Mucosa of rectum (tissue), 2 donors: Measurements from ENCODE around the gene TAS2R8.

Experiments
- H3K27ac ChIP-seq, 2 donors: one replicate each; pipeline ENCODE4 v1.7.0; 2013; ENCODE audit warnings: inconsistent platforms in 2 of 2, low read depth in 2 of 2, low read length in 2 of 2
- H3K27me3 ChIP-seq, 2 donors: one replicate each; pipeline ENCODE4 v1.7.0; 2013; ENCODE audit warnings: low read length in 2 of 2; ENCODE audit not compliant: control insufficient read depth in 2 of 2, insufficient read depth in 2 of 2
- H3K36me3 ChIP-seq, 2 donors: one replicate each; pipeline ENCODE4 v1.7.0; 2013; ENCODE audit warnings: low read length in 2 of 2; ENCODE audit not compliant: control insufficient read depth in 2 of 2, insufficient read depth in 2 of 2
- H3K4me1 ChIP-seq, 2 donors: one replicate each; pipeline ENCODE4 v1.7.0; 2013; ENCODE audit warnings: low read length in 2 of 2, mild to moderate bottlenecking in 1 of 2; ENCODE audit not compliant: control insufficient read depth in 2 of 2, insufficient read depth in 2 of 2
- H3K4me3 ChIP-seq, 2 donors: one replicate each; pipeline ENCODE4 v1.7.0; 2013; ENCODE audit warnings: low read length in 2 of 2
- H3K9ac ChIP-seq, 2 donors: one replicate each; pipeline ENCODE4 v1.7.0; 2013; ENCODE audit warnings: low read length in 2 of 2, low read depth in 1 of 2, mild to moderate bottlenecking in 1 of 2
- H3K9me3 ChIP-seq, 2 donors: one replicate each; pipeline ENCODE4 v1.7.0; 2013; ENCODE audit warnings: low read length in 2 of 2; ENCODE audit not compliant: control insufficient read depth in 2 of 2
- donor health status: healthy.
- donor health status: Normal muscosa, but diverticular disease.

The TAS2R8 gene

DNA sequence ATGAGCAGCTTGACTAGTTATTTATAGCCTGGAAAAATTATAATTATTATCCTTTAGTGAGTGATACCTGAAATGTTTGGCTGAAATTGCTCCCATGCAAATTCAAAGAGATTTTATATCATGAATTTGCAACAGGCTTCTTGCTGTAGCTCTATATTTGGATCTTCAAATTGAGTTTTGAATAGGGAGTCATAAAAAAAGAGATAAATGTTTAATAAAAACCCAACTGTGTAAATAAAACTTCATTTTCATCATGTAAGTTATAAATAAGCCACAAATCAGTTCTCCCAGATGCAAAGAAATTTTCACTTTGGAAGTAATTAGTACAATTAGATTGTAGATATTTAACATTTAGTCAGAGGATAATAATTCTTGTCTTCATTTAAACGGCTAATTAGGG is at the start of gene TAS2R8:
TSS of gene TAS2R8 (minus strand) at position 101 of the 400 bp plus-strand sequence. CDS start 306 bp downstream, outside the sequence.
- no peak within 1 kb of the TSS for H3K27ac ChIP-seq
- H3K9ac ChIP-seq, result no peak within 1 kb of the TSS
- no peaks in the 10 kb centered on the region for H3K27me3 ChIP-seq
- no peaks in the 10 kb centered on the region for H3K4me1 ChIP-seq
- H3K4me3 ChIP-seq, result no peak within 1 kb of the TSS
- no peaks in the 10 kb centered on the region for H3K9me3 ChIP-seq
- no peaks in the 10 kb centered on the region for H3K36me3 ChIP-seq

GRCh38 chr12:10855807-10856206 is 48.7 kb upstream of the TAS2R8 start:
- Histone ChIP-seq H3K9me3 (peaks cover 4% of the 10 kb centered on the region in 2 donors), H3K27me3 (no peaks in the 10 kb centered on the region), H3K4me1 (no peaks in the 10 kb centered on the region), H3K36me3 (peaks cover 4 to 6% of the 10 kb centered on the region in 2 donors), H3K4me3 (no peak overlapping the region), H3K27ac (no peak overlapping the region), H3K9ac (no peak overlapping the region)

DNA sequence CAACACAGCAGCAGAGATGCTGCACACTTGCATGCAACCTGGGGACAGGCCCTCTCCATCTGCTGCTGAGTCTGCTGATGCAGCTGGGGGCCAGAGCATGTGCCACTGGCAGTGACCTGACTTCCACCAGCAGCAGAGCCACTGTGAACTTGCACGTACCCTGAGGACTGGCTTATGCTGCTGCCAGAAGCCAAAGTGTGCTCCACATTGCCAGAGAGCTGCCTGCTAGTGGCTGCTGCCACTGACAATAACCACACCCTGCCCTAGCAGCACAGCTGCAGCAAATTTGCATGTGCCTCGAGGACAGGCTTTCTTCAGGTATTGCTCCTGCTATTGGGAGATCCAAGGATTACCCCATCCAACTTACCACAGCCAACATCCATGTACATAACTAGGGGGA is 46.7 kb upstream of the TAS2R8 start:
- Histone ChIP-seq H3K9ac (no peak overlapping the region), H3K4me1 (no peaks in the 10 kb centered on the region), H3K36me3 (peaks cover 4 to 6% of the 10 kb centered on the region in 2 donors), H3K4me3 (no peak overlapping the region), H3K27ac (no peak overlapping the region), H3K27me3 (no peaks in the 10 kb centered on the region), H3K9me3 (peaks cover 4% of the 10 kb centered on the region in 2 donors)

DNA sequence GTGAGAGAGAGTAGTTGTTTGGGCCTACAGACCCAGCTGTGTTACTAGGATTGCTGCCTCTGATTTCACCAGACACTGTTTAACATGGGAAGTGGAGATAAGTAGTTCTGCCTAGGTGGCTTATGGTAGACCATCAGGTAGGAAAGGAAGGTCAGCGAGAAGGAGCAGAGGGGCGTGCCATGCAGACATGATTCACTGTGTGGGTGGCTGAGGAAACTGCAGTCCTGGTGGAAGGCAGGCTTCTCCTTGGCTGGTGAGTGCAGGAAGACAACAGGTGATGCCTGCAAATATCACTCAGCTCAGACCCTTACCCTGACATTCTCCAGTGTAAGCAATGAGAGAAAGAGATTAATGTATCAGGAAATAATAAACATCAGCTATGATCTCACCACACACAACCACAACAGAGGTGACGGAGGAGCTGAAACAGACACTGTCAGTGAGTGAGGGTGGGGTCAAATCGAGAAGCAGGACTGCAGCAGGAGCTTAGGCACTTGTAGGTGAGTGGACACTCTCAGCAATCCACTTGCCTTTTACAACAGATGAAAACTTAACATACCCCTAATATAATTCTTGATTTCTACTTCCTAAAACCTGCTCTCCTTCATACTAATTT is 44.3 kb upstream of the TAS2R8 start:
- H3K36me3 ChIP-seq, result peaks cover 4 to 9% of the 10 kb centered on the region in 2 donors
- H3K9me3 ChIP-seq, result peaks cover 4% of the 10 kb centered on the region in 2 donors
- no peak overlapping the region for H3K4me3 ChIP-seq
- H3K27ac ChIP-seq, result no peak overlapping the region
- no peak overlapping the region for H3K9ac ChIP-seq
- no peaks in the 10 kb centered on the region for H3K4me1 ChIP-seq
- H3K27me3 ChIP-seq, result no peaks in the 10 kb centered on the region

- no peaks in the 10 kb centered on the region for H3K4me1 ChIP-seq
- peaks cover 0 to 6% of the 10 kb centered on the region in 2 donors for H3K36me3 ChIP-seq
- H3K4me3 ChIP-seq, result no peak within 1 kb of the TSS
- no peaks in the 10 kb centered on the region for H3K27me3 ChIP-seq
- H3K9ac ChIP-seq, result no peak within 1 kb of the TSS
- no peak within 1 kb of the TSS for H3K27ac ChIP-seq
- H3K9me3 ChIP-seq, result no peaks in the 10 kb centered on the region
Observed at GRCh38 chr12:10849425-10849878, 42.4 kb upstream of the TAS2R8 start, which contains the start of gene PRR4. TSS of gene PRR4 (minus strand) at chr12:10849475. CDS start at chr12:10849437, 38 bp downstream.

- H3K36me3 ChIP-seq, result peaks cover 0 to 8% of the 10 kb centered on the region in 2 donors
- no peak overlapping the region for H3K9ac ChIP-seq
- H3K4me1 ChIP-seq, result no peaks in the 10 kb centered on the region
- H3K27ac ChIP-seq, result no peak overlapping the region
- H3K9me3 ChIP-seq, result no peaks in the 10 kb centered on the region
- no peak overlapping the region for H3K4me3 ChIP-seq
- H3K27me3 ChIP-seq, result no peaks in the 10 kb centered on the region
Observed at GRCh38 chr12:10847744-10848143, 40.7 kb upstream of the TAS2R8 start.

GRCh38 chr12:10842862-10843261 is 35.8 kb upstream of the TAS2R8 start:
- H3K9ac ChIP-seq, result no peak overlapping the region
- no peaks in the 10 kb centered on the region for H3K27me3 ChIP-seq
- no peak overlapping the region for H3K27ac ChIP-seq
- H3K4me3 ChIP-seq, result no peak overlapping the region
- peaks cover 0 to 8% of the 10 kb centered on the region in 2 donors for H3K36me3 ChIP-seq
- no peaks in the 10 kb centered on the region for H3K4me1 ChIP-seq
- no peaks in the 10 kb centered on the region for H3K9me3 ChIP-seq

DNA sequence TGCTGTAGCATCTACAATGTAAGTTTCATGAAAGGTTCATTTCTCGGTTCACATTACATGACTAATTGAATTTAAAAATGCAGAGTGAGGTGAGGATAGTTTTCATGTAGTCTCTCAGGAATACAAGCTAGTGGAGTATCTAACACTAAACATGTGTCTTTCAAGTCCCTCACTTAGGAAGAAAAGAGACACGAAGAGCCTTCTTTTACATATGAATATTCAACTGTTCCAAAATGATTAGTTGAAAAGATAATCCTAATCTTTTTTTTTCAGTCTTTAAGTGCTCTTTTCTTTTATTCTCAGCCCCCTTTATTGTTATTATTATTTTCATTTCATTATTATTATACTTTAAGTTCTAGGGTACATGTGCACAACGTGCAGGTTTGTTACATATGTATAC is 31.4 kb upstream of the TAS2R8 start:
- no peaks in the 10 kb centered on the region for H3K4me1 ChIP-seq
- no peak overlapping the region for H3K4me3 ChIP-seq
- H3K36me3 ChIP-seq, result peaks cover 0 to 4% of the 10 kb centered on the region in 2 donors
- H3K9me3 ChIP-seq, result no peaks in the 10 kb centered on the region
- no peaks in the 10 kb centered on the region for H3K27me3 ChIP-seq
- H3K27ac ChIP-seq, result no peak overlapping the region
- H3K9ac ChIP-seq, result no peak overlapping the region

DNA sequence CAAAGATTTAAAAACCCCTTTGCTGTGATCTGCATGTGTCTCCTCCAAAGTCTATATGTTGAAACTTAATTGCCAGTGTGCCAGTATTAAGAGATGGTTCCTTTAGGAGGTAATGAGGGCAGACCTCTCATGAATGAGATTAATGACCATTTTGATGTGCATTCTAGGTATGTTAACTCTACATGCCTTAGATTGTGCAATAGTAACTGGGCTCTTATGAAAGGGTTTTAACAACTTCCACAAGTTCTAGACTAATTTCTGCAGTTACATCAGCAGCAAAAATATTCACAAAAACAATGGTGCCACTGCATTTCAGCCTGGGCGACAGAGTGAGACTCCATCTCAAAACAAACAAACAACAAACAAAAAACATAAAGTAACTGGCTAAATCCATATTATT is 22.9 kb upstream of the TAS2R8 start:
- no peaks in the 10 kb centered on the region for H3K27me3 ChIP-seq
- no peaks in the 10 kb centered on the region for H3K4me1 ChIP-seq
- H3K36me3 ChIP-seq, result no peaks in the 10 kb centered on the region
- no peak overlapping the region for H3K4me3 ChIP-seq
- no peak overlapping the region for H3K27ac ChIP-seq
- H3K9ac ChIP-seq, result no peak overlapping the region
- no peaks in the 10 kb centered on the region for H3K9me3 ChIP-seq

DNA sequence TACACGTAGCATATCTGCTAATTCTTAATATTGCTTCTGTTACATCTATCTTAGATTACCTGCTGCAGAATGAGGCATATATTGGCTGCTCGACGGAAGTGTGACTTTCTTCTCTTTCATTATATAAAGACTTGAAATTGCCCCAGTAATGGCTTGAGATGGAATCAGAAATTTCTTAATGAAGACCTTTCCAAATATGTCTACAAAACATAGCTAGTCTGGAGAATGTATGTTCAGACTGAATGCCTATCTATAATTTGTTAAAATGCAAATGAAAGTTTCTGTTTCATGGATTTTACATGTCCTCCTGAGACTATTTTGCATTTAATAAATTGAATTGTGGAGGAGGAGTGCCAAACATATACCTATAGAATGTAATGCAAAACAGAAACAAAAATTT is 19.2 kb upstream of the TAS2R8 start, which contains the start of gene TAS2R10:
TSS of gene TAS2R10 (minus strand) at position 101 of the 400 bp plus-strand sequence. CDS start at position 12, 89 bp downstream.
- Histone ChIP-seq H3K4me1 (no peaks in the 10 kb centered on the region), H3K27ac (no peak within 1 kb of the TSS), H3K4me3 (no peak within 1 kb of the TSS)

More for the DNA sequence above, 19.2 kb upstream of the TAS2R8 start, which contains the start of gene TAS2R10:
- H3K27me3 ChIP-seq, result no peaks in the 10 kb centered on the region
- H3K36me3 ChIP-seq, result no peaks in the 10 kb centered on the region
- H3K9me3 ChIP-seq, result no peaks in the 10 kb centered on the region
- no peak within 1 kb of the TSS for H3K9ac ChIP-seq
